ENCODE data around the gene RBMS3. TPM values are rescaled to one million over a fixed set of nuclear protein-coding genes. Genes with fewer than 3 reads are reported as not detected.

The RBMS3 gene
- total RNA-seq, 1 experiment from 2014 or later, result 6.5 TPM

GRCh38 chr3:29576675-29577074, 295.8 kb downstream of the RBMS3 start:
- DNase-seq (ENCODE audit: low spot score), result no peak

- DNase-seq (ENCODE audit: low spot score), result no peak
Measured at GRCh38 chr3:29577250-29577649, 296.4 kb downstream of the RBMS3 start.

DNA sequence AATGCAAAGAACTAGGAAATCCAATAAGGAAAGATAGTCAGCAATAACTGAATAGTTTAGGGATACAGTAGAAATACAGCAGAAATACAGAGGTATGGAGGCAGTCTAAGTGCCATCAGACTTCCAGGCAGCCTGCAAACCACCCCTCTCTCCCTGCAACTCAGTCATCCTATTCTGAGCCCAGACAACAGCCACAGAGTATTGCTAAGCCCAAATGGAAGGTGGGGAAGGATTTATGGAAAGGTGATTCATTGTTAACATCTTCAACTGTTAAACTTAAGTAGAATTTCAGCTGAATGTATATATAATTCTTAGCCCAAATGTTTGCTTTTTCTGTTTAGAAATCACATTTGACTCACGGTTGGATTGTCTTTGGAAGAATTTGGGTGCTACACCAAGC, 300.4 kb downstream of the RBMS3 start:
- DNase-seq (ENCODE audit: low spot score), result no peak

DNA sequence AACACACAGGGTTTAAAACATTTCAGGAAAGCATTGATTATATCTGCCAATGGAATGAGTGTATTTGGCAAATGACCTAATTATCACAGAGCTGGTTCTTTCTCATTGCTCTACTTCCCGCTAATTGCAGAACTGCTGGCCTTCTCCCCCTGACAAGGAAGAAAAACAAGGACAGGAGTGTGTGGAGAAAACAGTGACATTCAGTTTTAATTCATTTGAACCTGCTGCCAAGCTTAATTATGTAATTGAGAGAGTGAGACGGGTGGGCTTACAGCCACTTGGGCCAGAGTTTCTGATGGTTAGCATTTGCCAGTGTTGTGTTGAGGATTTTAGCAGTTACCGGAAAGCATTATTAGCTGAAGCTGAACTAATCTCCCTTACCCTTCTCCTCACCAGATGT, 301.4 kb downstream of the RBMS3 start:
- no peak for DNase-seq (ENCODE audit: low spot score)

- no peak for DNase-seq (ENCODE audit: low spot score)
Measured at GRCh38 chr3:29583861-29584260, 303.0 kb downstream of the RBMS3 start.

DNA sequence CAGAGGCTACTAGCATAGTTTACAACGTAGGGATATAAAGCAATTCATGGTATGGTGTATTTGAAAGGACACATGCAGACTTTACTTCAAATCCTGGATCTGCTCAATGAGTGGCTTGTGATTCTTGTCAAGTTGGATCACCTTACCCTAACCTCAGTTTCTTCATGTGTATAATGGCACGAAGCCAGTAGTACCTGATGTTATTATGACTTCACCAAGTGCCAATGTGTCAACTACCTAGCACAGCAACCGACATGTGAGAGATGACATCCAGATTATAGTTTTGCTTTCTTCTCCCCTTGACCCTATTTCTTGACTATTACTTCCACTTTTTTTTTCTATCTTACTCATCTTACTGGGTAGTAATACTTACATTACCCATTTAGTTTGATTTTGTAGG, 304.5 kb downstream of the RBMS3 start:
- DNase-seq (ENCODE audit: low spot score), result no peak

DNA sequence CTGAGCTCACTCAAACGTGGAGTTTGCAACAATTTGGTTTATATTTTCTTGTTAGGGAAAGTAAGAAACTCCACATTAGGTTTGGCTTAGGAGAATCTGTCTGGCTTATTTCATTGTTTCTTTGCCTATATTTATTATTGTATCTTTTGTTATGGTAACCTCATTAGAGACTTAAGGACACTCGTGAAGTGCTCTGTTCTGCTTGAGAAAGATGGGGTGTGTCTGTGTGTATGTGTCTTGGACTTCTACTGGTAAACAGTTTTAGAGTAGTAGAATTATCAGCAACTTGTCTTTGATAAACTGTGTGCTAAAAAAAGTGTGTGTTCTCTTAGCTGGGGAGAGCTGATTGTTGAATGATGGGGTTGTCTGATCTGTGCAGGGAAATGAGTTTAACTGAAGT, 306.5 kb downstream of the RBMS3 start:
- no peak for DNase-seq (ENCODE audit: low spot score)

- no peak for DNase-seq (ENCODE audit: low spot score)
Measured at GRCh38 chr3:29590012-29590411, 309.1 kb downstream of the RBMS3 start.

DNA sequence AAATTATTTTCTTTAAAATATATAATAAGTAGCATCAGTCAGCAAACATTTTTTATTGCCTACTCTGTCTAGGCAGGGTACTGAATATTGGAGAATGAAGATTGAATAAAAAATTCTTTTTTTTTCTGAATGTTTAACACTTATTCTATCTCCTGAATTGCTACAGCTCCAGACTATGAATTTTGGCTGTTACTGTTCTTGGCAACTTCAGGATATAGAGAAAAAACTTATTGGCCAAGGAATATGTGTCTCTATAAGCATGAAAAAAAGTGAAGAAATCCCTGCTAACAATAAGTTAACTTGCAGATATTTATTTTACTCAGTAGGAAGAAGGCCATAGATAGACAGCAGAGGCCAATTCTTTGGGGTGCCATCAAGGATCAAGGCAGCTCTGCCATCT, 309.6 kb downstream of the RBMS3 start:
- DNase-seq (ENCODE audit: low spot score), result no peak

GRCh38 chr3:29591579-29591978, 310.7 kb downstream of the RBMS3 start:
- no peak for DNase-seq (ENCODE audit: low spot score)

DNA sequence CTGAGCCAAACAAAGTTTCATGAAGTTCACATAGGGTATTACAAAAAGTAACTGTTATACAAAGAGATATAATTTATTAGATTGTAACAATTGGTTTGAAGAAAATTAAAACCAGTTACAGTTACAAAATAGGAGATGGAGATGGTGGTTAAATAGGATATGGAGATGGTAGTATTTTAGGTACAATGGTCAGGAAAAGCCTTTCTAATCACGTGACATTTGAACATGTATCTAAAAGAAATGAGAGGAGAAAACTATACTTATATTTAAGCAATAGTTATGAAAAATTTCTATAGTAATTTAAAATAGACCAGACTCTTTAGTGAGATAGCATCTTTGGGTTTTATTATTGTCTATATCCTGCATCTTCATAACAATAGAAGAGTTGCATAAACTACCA, 312.9 kb downstream of the RBMS3 start:
- DNase-seq (ENCODE audit: low spot score), result no peak

GRCh38 chr3:29594261-29594660, 313.4 kb downstream of the RBMS3 start:
- DNase-seq (ENCODE audit: low spot score), result no peak

- DNase-seq (ENCODE audit: low spot score), result no peak
Measured at GRCh38 chr3:29597376-29598008, 316.6 kb downstream of the RBMS3 start.

DNA sequence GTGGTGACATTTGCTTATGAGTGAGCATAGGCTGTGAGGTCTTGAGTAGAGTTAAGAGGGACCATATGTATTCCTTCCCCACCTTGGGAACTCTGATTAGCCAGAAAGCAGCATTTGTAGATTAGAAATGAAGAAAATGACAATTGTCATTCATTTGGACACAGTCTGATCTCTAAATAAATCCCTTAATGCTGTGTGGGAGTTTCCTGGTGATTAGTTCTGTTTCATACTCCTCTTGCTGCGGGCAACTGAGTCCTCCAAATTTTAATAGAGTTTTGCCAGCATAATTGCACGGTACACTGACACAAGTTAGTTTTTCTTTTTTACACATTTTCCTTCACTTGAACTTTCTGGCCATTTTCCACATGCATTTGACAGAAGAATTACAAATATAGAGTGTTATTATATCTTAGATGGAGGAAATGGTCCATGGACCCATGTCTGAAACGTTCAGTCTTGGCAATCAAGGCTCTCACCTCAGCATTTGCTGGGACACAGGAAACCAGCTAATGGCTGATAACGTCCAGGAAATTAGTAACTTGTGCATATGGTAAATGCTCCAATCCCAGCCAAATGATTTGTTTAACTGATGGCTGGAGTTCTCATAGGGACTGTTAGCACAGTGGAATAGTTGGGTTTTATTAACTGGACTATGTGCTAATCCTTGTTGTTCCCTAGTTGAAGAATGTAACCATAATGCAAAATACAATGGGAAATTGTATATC, 321.2 kb downstream of the RBMS3 start:
- DNase-seq (ENCODE audit: low spot score), result no peak

DNA sequence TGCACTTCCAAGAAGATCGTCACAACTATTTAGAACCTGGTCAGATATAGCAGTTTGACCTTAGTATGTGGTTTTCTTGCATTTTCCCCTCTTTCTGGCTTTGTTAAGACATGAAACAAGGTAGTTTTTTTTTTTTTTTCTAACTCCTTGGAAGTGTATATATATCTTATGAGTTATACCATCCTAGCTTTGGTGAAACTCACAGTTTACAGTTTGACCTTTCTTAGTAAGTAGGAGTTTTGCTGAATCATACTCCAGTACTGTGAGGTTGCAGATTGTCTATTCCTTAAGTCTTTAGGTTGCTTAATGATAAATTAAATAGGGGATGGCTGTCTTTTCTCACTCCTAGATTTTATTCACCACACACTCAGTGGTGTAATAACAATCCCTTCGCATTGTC, 325.0 kb downstream of the RBMS3 start:
- DNase-seq (ENCODE audit: low spot score), result peak; percentile 48

- no peak for DNase-seq (ENCODE audit: low spot score)
Measured at GRCh38 chr3:29606416-29606815, 325.5 kb downstream of the RBMS3 start.

DNA sequence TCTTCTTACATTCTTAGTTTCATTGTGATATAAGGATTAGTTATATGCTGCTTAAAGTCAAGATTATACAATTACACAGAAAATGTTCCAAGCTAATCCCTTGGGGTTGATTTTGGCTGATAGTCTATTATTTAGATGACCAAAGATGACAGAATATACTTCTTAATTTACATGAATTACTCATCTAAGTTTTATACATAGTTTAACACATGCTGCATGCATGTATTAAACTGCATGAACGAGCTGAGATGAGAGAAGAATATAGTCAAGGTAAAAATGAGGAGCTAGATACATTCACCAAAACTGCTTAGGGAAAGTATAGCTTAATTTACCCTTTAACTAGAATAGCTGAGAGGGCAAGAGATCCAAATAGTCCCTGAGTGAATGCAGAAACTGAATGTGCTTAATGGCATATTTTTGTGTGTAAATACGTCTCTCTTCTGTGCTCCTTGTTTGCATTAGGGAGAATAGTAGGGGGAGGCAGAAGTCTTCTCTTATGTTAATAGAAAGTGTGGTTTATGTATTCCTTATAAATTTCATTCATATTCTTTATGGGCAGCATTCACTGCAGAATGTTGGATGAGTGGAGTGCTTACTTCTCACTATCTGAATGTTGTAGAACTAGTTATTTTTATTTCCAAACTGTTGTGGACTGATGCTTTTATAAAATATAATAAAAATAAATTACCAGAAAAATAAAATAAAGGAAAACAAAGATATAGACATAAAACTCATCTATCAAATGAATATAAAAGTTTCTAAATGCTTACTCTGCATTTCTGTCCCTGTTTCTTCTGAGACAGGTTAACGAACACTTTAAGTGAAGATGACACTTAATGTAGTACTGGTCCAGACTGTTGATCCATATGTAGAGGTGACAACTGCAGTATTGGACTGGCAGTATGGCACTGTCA, 327.8 kb downstream of the RBMS3 start:
- DNase-seq (ENCODE audit: low spot score), result no peak

DNA sequence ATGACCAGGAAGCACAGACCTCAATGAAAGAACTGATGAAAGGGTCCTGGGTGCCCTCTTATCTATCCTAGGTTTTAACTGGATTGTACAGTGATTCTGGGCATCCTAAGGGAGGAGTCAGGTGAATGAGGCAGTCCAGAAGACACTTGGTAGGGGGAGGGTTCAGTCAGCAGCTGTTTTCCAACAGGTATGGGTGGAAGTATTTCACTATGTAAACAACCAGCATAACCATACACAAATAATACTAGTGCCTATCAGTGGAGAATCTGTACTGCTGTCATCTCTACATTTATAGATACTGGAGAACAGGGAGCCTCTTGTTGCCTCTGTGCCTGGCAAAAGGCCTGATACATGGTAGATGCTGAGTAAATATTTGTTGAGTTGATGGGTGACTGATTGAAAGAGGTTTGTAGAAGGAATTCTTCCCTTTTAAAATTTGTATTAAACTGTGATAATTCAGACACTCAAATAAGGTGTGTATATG, 328.5 kb downstream of the RBMS3 start:
- no peak for DNase-seq (ENCODE audit: low spot score)

DNA sequence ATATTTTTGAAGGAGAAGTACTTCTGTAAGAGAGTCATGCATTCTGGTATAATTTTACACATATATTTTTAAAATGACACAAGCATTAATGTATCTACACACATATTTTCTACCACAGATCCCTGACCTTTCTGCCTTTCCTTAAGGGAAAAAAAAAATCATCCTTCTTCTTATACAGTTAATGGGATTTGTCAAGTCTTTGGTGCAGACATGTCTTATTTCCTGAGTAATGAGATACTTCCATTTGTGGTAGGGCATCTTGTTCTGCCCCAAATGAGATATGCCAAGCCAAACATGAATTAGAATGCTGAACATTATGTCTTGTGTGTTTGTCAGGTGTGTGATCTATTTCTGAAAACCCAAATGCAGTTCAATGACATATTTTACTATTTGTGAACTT, 329.9 kb downstream of the RBMS3 start:
- no peak for DNase-seq (ENCODE audit: low spot score)

- DNase-seq (ENCODE audit: low spot score), result no peak
Measured at GRCh38 chr3:29611252-29611651, 330.4 kb downstream of the RBMS3 start.

DNA sequence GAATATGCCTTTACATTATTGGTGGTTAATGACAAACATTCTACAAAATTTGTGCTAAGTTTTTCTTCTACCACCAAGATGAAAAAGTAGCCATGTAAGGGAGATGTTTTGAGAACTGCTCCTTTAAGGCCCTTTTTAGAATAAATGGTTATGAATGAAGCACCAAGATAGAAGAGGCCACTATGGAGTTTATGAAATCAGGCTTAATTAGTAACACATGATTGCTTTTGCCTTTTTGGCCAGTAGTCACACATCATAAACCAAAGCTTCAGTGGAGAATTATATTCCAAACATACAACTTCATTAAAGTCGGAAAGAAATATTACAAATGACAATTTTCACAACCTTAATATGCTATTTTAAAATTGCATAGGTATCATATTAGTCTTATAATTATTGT, 331.7 kb downstream of the RBMS3 start:
- DNase-seq (ENCODE audit: low spot score), result no peak

- no peak for DNase-seq (ENCODE audit: low spot score)
Measured at GRCh38 chr3:29614954-29615353, 334.1 kb downstream of the RBMS3 start.

All from H4 (cell line).